Activated naive CD8-positive, alpha-beta T cell (primary cell): ENCODE data around the gene VPS9D1.

Experiments
- H3K27ac Mint-ChIP-seq: one replicate; pipeline ENCODE4 v1.8.0; 2021; ENCODE audit warnings: mixed read lengths
- H3K27me3 Mint-ChIP-seq: one replicate; pipeline ENCODE4 v1.8.0; 2021; ENCODE audit warnings: mixed read lengths
- H3K36me3 Mint-ChIP-seq: one replicate; pipeline ENCODE4 v1.8.0; 2021; ENCODE audit warnings: mixed read lengths
- H3K4me1 Mint-ChIP-seq: one replicate; pipeline ENCODE4 v1.8.0; 2021; ENCODE audit warnings: low read depth, mixed read lengths
- H3K4me3 Mint-ChIP-seq: one replicate; pipeline ENCODE4 v1.8.0; 2021; ENCODE audit warnings: mild to moderate bottlenecking, mixed read lengths
- H3K9me3 Mint-ChIP-seq: one replicate; pipeline ENCODE4 v1.8.0; 2021; ENCODE audit warnings: low read depth, mixed read lengths

Gene VPS9D1

GRCh38 chr16:89738538-89739317, 18.0 kb upstream of the VPS9D1 start:
- H3K36me3 Mint-ChIP-seq, result peaks cover 2% of the 10 kb centered on the region
- H3K27me3 Mint-ChIP-seq, result no peaks in the 10 kb centered on the region
- H3K4me3 Mint-ChIP-seq, result no peak overlapping the region
- H3K9me3 Mint-ChIP-seq, result no peaks in the 10 kb centered on the region
- peaks cover 46% of the 10 kb centered on the region for H3K4me1 Mint-ChIP-seq
- H3K27ac Mint-ChIP-seq, result peak overlapping the region; percentile 10

DNA sequence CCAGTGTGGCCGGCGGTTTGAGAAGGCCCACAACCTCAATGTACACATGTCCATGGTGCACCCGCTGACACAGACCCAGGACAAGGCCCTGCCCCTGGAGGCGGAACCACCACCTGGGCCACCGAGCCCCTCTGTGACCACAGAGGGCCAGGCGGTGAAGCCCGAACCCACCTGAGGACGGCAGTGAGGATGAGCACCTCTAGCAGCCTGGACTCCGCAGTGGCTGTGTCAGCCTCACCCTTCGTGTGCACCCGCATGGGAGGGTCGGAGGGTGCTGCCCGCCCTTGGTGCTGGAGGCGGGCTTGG, 17.3 kb upstream of the VPS9D1 start:
- H3K36me3 Mint-ChIP-seq, result peaks cover 2% of the 10 kb centered on the region
- no peaks in the 10 kb centered on the region for H3K27me3 Mint-ChIP-seq

GRCh38 chr16:89737341-89738071, 16.8 kb upstream of the VPS9D1 start:
- Mint-ChIP-seq H3K4me1 (peaks cover 41% of the 10 kb centered on the region), H3K9me3 (no peaks in the 10 kb centered on the region), H3K4me3 (no peak overlapping the region), H3K27ac (peak overlapping the region; percentile 64), H3K27me3 (no peaks in the 10 kb centered on the region), H3K36me3 (peaks cover 2% of the 10 kb centered on the region)

More for the DNA sequence above, 17.3 kb upstream of the VPS9D1 start:
- H3K4me1 Mint-ChIP-seq, result peaks cover 41% of the 10 kb centered on the region
- peak overlapping the region; percentile 64 for H3K27ac Mint-ChIP-seq
- H3K4me3 Mint-ChIP-seq, result no peak overlapping the region
- no peaks in the 10 kb centered on the region for H3K9me3 Mint-ChIP-seq

DNA sequence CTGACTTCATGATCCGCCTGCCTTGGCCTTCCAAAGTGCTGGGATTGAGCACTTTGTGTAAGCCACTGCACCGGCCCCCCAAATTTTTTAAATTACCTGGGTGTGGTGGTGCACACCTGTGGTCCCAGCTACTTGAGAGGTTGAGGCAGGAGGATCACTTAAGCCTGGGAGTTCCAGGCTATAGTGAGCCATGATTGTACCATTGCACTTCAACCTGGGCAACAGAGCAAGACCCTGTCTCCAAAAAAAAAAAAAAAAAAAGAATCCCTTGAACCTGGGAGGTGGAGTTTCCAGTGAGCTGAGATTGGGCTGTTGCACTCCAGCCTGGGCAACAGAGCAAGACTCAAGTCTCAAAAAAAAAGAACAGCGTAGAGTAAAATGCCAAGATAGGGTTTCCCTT, 15.9 kb upstream of the VPS9D1 start:
- Mint-ChIP-seq H3K36me3 (peaks cover 4% of the 10 kb centered on the region), H3K9me3 (no peaks in the 10 kb centered on the region), H3K27me3 (no peaks in the 10 kb centered on the region), H3K27ac (no peak overlapping the region), H3K4me3 (no peak overlapping the region), H3K4me1 (peaks cover 48% of the 10 kb centered on the region)

- H3K9me3 Mint-ChIP-seq, result no peaks in the 10 kb centered on the region
- peaks cover 58% of the 10 kb centered on the region for H3K4me1 Mint-ChIP-seq
- H3K36me3 Mint-ChIP-seq, result peaks cover 4% of the 10 kb centered on the region
- no peak overlapping the region for H3K4me3 Mint-ChIP-seq
- H3K27ac Mint-ChIP-seq, result no peak overlapping the region
- H3K27me3 Mint-ChIP-seq, result no peaks in the 10 kb centered on the region
These were observed 13.1 kb upstream of the VPS9D1 start for GRCh38 chr16:89733792-89734191.

- H3K9me3 Mint-ChIP-seq, result no peaks in the 10 kb centered on the region
- H3K4me3 Mint-ChIP-seq, result no peak overlapping the region
- H3K4me1 Mint-ChIP-seq, result peaks cover 59% of the 10 kb centered on the region
- peaks cover 4% of the 10 kb centered on the region for H3K36me3 Mint-ChIP-seq
- no peak overlapping the region for H3K27ac Mint-ChIP-seq
- no peaks in the 10 kb centered on the region for H3K27me3 Mint-ChIP-seq
These were observed 12.6 kb upstream of the VPS9D1 start for GRCh38 chr16:89733322-89733721.

- H3K4me1 Mint-ChIP-seq, result peaks cover 58% of the 10 kb centered on the region
- peaks cover 4% of the 10 kb centered on the region for H3K36me3 Mint-ChIP-seq
- no peaks in the 10 kb centered on the region for H3K27me3 Mint-ChIP-seq
- H3K9me3 Mint-ChIP-seq, result no peaks in the 10 kb centered on the region
- H3K27ac Mint-ChIP-seq, result no peak overlapping the region
- H3K4me3 Mint-ChIP-seq, result no peak overlapping the region
These were observed 12.2 kb upstream of the VPS9D1 start for GRCh38 chr16:89732918-89733242.

GRCh38 chr16:89732142-89732917, 11.6 kb upstream of the VPS9D1 start:
- Mint-ChIP-seq H3K27me3 (no peaks in the 10 kb centered on the region), H3K9me3 (no peaks in the 10 kb centered on the region), H3K4me3 (no peak overlapping the region), H3K4me1 (peaks cover 58% of the 10 kb centered on the region), H3K36me3 (peaks cover 4% of the 10 kb centered on the region), H3K27ac (peak overlapping the region; percentile 46)

GRCh38 chr16:89730610-89731234, 10.0 kb upstream of the VPS9D1 start:
- H3K27ac Mint-ChIP-seq, result no peak overlapping the region
- no peak overlapping the region for H3K4me3 Mint-ChIP-seq
- no peaks in the 10 kb centered on the region for H3K9me3 Mint-ChIP-seq
- peaks cover 8% of the 10 kb centered on the region for H3K36me3 Mint-ChIP-seq
- H3K27me3 Mint-ChIP-seq, result no peaks in the 10 kb centered on the region
- peaks cover 56% of the 10 kb centered on the region for H3K4me1 Mint-ChIP-seq

DNA sequence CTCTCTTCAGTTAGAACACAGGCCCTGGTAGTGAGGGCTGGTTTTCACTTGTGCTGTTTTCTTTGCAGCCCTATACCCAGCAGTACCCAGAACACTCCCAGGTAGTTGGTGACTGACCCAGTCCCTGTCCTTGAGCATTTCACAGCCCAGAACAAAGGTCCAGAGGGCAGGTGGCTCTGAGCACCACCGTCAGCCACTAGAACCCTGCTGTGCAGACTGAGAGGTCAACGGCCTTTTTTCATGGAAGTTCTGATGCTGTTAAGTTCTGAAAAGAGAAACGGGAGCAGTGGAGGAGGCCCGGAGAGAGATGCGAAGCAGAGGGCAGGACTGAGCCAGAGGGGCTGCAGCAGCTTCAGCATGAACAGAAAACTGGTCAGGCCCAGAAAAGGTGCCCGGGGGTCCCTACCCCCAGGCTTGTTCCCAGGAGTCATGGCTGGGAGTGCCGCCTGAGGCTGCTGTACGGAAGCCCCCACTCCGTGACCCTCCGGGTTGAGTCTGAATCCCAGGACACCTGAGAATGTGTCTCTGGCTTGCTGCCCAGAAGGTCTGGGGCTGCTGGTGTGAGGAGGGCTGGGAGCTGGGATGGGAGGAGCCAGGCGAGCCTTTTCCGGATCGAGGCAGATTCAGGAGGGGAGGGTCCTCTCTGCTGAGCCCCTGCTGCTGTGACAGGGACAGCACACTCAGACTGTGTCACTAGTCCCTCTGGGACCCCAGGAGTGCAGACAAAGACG, 9.3 kb upstream of the VPS9D1 start:
- H3K36me3 Mint-ChIP-seq, result peaks cover 8% of the 10 kb centered on the region
- no peaks in the 10 kb centered on the region for H3K27me3 Mint-ChIP-seq
- H3K4me3 Mint-ChIP-seq, result no peak overlapping the region
- H3K27ac Mint-ChIP-seq, result peak overlapping the region; percentile 46
- peaks cover 53% of the 10 kb centered on the region for H3K4me1 Mint-ChIP-seq
- no peaks in the 10 kb centered on the region for H3K9me3 Mint-ChIP-seq

GRCh38 chr16:89729293-89729692, 8.6 kb upstream of the VPS9D1 start:
- Mint-ChIP-seq H3K9me3 (no peaks in the 10 kb centered on the region), H3K36me3 (peaks cover 6% of the 10 kb centered on the region), H3K4me3 (no peak overlapping the region), H3K27me3 (no peaks in the 10 kb centered on the region), H3K4me1 (peaks cover 52% of the 10 kb centered on the region), H3K27ac (peak overlapping the region; percentile 61)

DNA sequence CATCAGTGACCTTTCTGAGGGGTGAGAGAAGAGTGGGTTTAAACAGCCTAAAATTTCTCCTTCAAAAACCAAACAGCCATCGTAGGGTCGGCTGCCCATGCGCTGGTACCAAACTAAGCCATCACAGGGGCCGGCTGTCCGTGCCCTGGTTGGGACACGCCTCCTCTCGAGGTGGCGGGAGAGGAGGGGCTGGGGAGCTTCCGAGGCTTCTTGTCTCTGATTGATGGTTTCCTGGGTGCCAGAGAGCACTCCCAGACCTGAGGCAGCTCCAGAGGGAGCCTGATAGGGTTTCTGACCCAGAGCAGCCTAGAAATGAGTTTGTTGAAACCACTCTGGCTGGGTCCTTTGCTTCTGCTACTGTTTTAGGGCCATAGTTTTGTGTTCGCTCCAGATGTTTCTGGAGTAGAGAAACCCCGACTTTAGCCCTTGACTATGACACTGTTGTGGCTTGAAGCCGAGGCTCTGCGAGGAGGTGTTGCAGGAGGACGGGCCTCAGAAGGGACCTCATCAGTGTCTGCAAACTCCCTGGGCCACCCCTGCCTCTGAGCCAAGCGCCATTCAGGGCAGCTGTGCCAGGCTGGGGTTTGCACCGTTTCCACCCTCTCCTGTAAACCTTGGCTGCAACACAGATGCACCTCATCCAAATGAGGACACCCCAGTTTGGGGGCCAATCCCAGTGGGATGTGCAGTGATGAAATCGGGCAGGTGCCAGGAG, 6.9 kb upstream of the VPS9D1 start:
- peaks cover 59% of the 10 kb centered on the region for H3K4me1 Mint-ChIP-seq
- H3K4me3 Mint-ChIP-seq, result peak overlapping the region; percentile 55
- no peaks in the 10 kb centered on the region for H3K9me3 Mint-ChIP-seq
- peaks cover 11% of the 10 kb centered on the region for H3K36me3 Mint-ChIP-seq
- peak overlapping the region; percentile 80 for H3K27ac Mint-ChIP-seq
- no peaks in the 10 kb centered on the region for H3K27me3 Mint-ChIP-seq

- Mint-ChIP-seq H3K4me3 (peak overlapping the region; percentile 92), H3K27me3 (no peaks in the 10 kb centered on the region), H3K27ac (peak overlapping the region; percentile 88), H3K4me1 (peaks cover 49% of the 10 kb centered on the region), H3K36me3 (peaks cover 9% of the 10 kb centered on the region), H3K9me3 (no peaks in the 10 kb centered on the region)
These were observed 2.9 kb upstream of the VPS9D1 start for GRCh38 chr16:89723279-89724250.
